ENCODE measurements around the gene RAD18.

DNA sequence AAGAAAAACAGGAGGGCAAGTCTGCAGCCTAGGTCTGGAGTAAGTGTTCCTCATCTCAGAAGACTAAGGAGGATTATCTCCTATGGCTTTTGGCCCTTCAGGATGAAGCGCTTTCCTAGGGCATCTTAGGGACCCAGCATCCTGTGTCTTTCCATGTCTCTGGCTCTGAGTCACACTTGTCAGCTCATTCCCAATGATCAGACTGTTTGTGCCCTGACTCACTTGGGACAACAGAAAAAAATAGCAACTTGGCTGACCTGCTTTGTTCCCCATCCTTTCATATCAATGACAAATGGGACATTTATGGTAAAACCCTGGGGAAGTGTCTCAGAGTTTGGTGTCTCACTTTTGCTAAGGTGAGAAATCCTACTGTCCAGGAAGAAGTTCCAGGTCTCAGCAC is 117.6 kb downstream of the RAD18 start:
- TF ChIP-seq, protein P1, sequence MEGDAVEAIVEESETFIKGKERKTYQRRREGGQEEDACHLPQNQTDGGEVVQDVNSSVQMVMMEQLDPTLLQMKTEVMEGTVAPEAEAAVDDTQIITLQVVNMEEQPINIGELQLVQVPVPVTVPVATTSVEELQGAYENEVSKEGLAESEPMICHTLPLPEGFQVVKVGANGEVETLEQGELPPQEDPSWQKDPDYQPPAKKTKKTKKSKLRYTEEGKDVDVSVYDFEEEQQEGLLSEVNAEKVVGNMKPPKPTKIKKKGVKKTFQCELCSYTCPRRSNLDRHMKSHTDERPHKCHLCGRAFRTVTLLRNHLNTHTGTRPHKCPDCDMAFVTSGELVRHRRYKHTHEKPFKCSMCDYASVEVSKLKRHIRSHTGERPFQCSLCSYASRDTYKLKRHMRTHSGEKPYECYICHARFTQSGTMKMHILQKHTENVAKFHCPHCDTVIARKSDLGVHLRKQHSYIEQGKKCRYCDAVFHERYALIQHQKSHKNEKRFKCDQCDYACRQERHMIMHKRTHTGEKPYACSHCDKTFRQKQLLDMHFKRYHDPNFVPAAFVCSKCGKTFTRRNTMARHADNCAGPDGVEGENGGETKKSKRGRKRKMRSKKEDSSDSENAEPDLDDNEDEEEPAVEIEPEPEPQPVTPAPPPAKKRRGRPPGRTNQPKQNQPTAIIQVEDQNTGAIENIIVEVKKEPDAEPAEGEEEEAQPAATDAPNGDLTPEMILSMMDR (IDR thresholded peaks at IDR 0.05 in 8 of 11, conservative IDR thresholded peaks at IDR 0.05 in 3 of 11) = no peak
- TF ChIP-seq POLR2A (IDR thresholded peaks at IDR 0.05) (no peak), POLR2AphosphoS5 (IDR thresholded peaks at IDR 0.05) (no peak)

All from spleen (tissue), 7 donors.